ENCODE results near the gene DDX25.

Gene DDX25

DNA sequence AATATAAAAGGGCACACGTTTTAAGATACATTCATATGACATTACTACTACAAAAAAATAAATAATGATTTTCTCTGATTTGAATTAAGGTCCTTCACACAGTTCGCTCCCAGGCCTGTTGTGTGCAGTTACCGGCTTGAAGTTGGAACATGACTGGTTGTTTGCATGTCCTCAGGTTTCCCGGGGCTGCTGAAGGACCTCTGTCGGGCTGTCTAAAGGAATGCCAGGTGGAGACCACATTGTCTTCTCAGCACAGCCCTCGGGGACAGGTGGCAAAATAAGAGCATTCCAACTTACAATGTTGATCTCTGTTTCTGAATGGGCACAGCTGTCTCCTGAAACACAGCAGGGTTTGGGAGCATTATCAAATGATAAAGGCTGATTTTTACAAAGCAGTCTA, 56.5 kb downstream of the DDX25 start:
- Histone ChIP-seq H3K4me3 (ENCODE audit: low read length) (no peak overlapping the region), H3K9ac (ENCODE audit: low read depth, low read length) (no peak overlapping the region), H3K27me3 (ENCODE audit: insufficient read depth, low read length) (no peaks in the 10 kb centered on the region), H3K9me3 (ENCODE audit: insufficient read depth, low read depth, low read length) (peaks cover 11% of the 10 kb centered on the region; the same call in 1 of the 2 replicates), H3K36me3 (ENCODE audit: insufficient read depth, low read length) (peaks cover 49% of the 10 kb centered on the region), H3K4me1 (ENCODE audit: insufficient read depth, low read length) (no peaks in the 10 kb centered on the region), H3K27ac (ENCODE audit: low read depth, low read length) (no peak overlapping the region)
- WGBS, result 86% methylated on average over 5 of the region's 6 CpGs

GRCh38 chr11:125967515-125967914, 63.2 kb downstream of the DDX25 start:
- Histone ChIP-seq H3K27me3 (ENCODE audit: insufficient read depth, low read length) (no peaks in the 10 kb centered on the region), H3K4me3 (ENCODE audit: low read length) (no peak overlapping the region), H3K4me1 (ENCODE audit: insufficient read depth, low read length) (no peaks in the 10 kb centered on the region), H3K9ac (ENCODE audit: low read depth, low read length) (no peak overlapping the region), H3K9me3 (ENCODE audit: insufficient read depth, low read depth, low read length) (peaks cover 8% of the 10 kb centered on the region; the same call in 1 of the 2 replicates), H3K36me3 (ENCODE audit: insufficient read depth, low read length) (peaks cover 21% of the 10 kb centered on the region; the same call in 1 of the 2 replicates), H3K27ac (ENCODE audit: low read depth, low read length) (no peak overlapping the region)
- 98% methylated on average over 4 of the region's 4 CpGs for WGBS

- Histone ChIP-seq H3K27me3 (ENCODE audit: insufficient read depth, low read length) (no peaks in the 10 kb centered on the region), H3K9ac (ENCODE audit: low read depth, low read length) (no peak overlapping the region), H3K4me1 (ENCODE audit: insufficient read depth, low read length) (no peaks in the 10 kb centered on the region), H3K4me3 (ENCODE audit: low read length) (no peak overlapping the region), H3K27ac (ENCODE audit: low read depth, low read length) (no peak overlapping the region), H3K9me3 (ENCODE audit: insufficient read depth, low read depth, low read length) (peaks cover under 1% of the 10 kb centered on the region; the same call in 1 of the 2 replicates), H3K36me3 (ENCODE audit: insufficient read depth, low read length) (peaks cover 13% of the 10 kb centered on the region; the same call in 1 of the 2 replicates)
- WGBS, result 94% methylated on average over 7 of the region's 7 CpGs
Measured at GRCh38 chr11:125968354-125968753, 64.0 kb downstream of the DDX25 start.

- H3K9ac ChIP-seq (ENCODE audit: low read depth, low read length), result no peak overlapping the region
- WGBS, result 90% methylated on average over 6 of the region's 6 CpGs
- H3K4me3 ChIP-seq (ENCODE audit: low read length), result no peak overlapping the region
- no peaks in the 10 kb centered on the region for H3K9me3 ChIP-seq (ENCODE audit: insufficient read depth, low read depth, low read length)
- H3K36me3 ChIP-seq (ENCODE audit: insufficient read depth, low read length), result peaks cover 17% of the 10 kb centered on the region; the same call in 1 of the 2 replicates
- no peaks in the 10 kb centered on the region for H3K27me3 ChIP-seq (ENCODE audit: insufficient read depth, low read length)
- no peaks in the 10 kb centered on the region for H3K4me1 ChIP-seq (ENCODE audit: insufficient read depth, low read length)
- no peak overlapping the region for H3K27ac ChIP-seq (ENCODE audit: low read depth, low read length)
Measured at GRCh38 chr11:125971618-125972017, 67.3 kb downstream of the DDX25 start.

DNA sequence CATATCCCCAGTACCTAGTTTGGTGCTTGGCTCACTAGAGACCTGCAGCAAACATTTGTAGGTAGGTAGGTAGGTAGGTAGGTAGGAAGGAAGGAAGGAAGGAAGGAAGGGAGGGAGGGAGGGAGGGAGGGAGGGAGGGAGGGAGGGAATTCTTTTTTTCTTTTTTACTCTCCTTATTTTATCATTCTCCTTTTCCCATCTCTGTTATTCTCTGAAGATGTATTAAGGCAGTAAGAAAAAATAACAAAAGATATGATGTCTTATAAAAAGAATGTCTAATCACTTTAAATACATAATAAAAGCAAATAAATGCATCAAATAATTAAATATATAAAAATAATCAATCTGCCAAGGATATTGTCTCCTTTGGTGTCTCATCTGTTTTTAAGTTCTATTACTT, 70.0 kb downstream of the DDX25 start:
- no peak overlapping the region for H3K9ac ChIP-seq (ENCODE audit: low read depth, low read length)
- no peak overlapping the region for H3K27ac ChIP-seq (ENCODE audit: low read depth, low read length)
- H3K4me3 ChIP-seq (ENCODE audit: low read length), result no peak overlapping the region
- H3K27me3 ChIP-seq (ENCODE audit: insufficient read depth, low read length), result no peaks in the 10 kb centered on the region
- H3K36me3 ChIP-seq (ENCODE audit: insufficient read depth, low read length), result peaks cover 26% of the 10 kb centered on the region
- H3K4me1 ChIP-seq (ENCODE audit: insufficient read depth, low read length), result peaks cover 1% of the 10 kb centered on the region
- no peaks in the 10 kb centered on the region for H3K9me3 ChIP-seq (ENCODE audit: insufficient read depth, low read depth, low read length)

DNA sequence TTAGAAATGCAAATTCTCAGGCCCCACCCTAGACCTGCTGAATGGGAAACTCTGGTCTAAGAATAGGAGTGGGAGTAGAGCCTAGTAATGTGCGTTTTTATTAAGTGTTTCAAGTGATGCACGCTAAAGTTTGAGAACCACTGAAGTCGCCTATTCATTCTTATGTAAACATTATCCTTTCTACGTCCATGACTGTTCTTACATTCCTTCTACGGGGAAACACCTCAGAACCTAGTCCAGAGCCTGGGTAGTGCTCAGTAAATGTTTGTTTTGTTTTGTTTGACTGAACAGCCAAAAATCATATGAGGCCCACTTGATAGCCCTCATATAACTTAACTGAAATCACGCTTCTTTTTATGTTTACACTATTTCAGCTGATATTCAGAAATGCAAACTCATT, 71.3 kb downstream of the DDX25 start:
- Histone ChIP-seq H3K9ac (ENCODE audit: low read depth, low read length) (no peak overlapping the region), H3K4me1 (ENCODE audit: insufficient read depth, low read length) (peaks cover 15% of the 10 kb centered on the region), H3K36me3 (ENCODE audit: insufficient read depth, low read length) (peaks cover 21% of the 10 kb centered on the region), H3K9me3 (ENCODE audit: insufficient read depth, low read depth, low read length) (no peaks in the 10 kb centered on the region), H3K27me3 (ENCODE audit: insufficient read depth, low read length) (no peaks in the 10 kb centered on the region), H3K4me3 (ENCODE audit: low read length) (no peak overlapping the region), H3K27ac (ENCODE audit: low read depth, low read length) (no peak overlapping the region)
- 97% methylated on average over 6 of the region's 6 CpGs for WGBS

- peaks cover 15% of the 10 kb centered on the region for H3K4me1 ChIP-seq (ENCODE audit: insufficient read depth, low read length)
- H3K9ac ChIP-seq (ENCODE audit: low read depth, low read length), result no peak overlapping the region
- H3K4me3 ChIP-seq (ENCODE audit: low read length), result no peak overlapping the region
- no peaks in the 10 kb centered on the region for H3K27me3 ChIP-seq (ENCODE audit: insufficient read depth, low read length)
- no peak overlapping the region for H3K27ac ChIP-seq (ENCODE audit: low read depth, low read length)
- peaks cover 23% of the 10 kb centered on the region for H3K36me3 ChIP-seq (ENCODE audit: insufficient read depth, low read length)
- H3K9me3 ChIP-seq (ENCODE audit: insufficient read depth, low read depth, low read length), result no peaks in the 10 kb centered on the region
Measured at GRCh38 chr11:125976156-125976555, 71.8 kb downstream of the DDX25 start.

- Histone ChIP-seq H3K9ac (ENCODE audit: low read depth, low read length) (no peak overlapping the region), H3K27me3 (ENCODE audit: insufficient read depth, low read length) (no peaks in the 10 kb centered on the region), H3K9me3 (ENCODE audit: insufficient read depth, low read depth, low read length) (no peaks in the 10 kb centered on the region), H3K36me3 (ENCODE audit: insufficient read depth, low read length) (peaks cover 24% of the 10 kb centered on the region), H3K4me1 (ENCODE audit: insufficient read depth, low read length) (peaks cover 15% of the 10 kb centered on the region), H3K4me3 (ENCODE audit: low read length) (no peak overlapping the region), H3K27ac (ENCODE audit: low read depth, low read length) (no peak overlapping the region)
- WGBS, result 85% methylated on average over 1 of the region's 3 CpGs
Measured at GRCh38 chr11:125977333-125977732, 73.0 kb downstream of the DDX25 start.

- Histone ChIP-seq H3K4me1 (ENCODE audit: insufficient read depth, low read length) (peaks cover 15% of the 10 kb centered on the region), H3K36me3 (ENCODE audit: insufficient read depth, low read length) (peaks cover 30% of the 10 kb centered on the region), H3K9me3 (ENCODE audit: insufficient read depth, low read depth, low read length) (no peaks in the 10 kb centered on the region), H3K4me3 (ENCODE audit: low read length) (no peak overlapping the region), H3K27ac (ENCODE audit: low read depth, low read length) (no peak overlapping the region), H3K27me3 (ENCODE audit: insufficient read depth, low read length) (no peaks in the 10 kb centered on the region), H3K9ac (ENCODE audit: low read depth, low read length) (no peak overlapping the region)
- 86% methylated on average over 5 of the region's 6 CpGs for WGBS
Measured at GRCh38 chr11:125978181-125978716, 73.9 kb downstream of the DDX25 start.
